BJ (cell line): Measurements from ENCODE around the gene PODXL. TPM values are rescaled to one million over a fixed set of nuclear protein-coding genes. Genes with fewer than 3 reads are reported as not detected.

Experiments
- CTCF ChIA-PET: fragments of 350-600 bp; formaldehyde crosslinking; extraction: SDS; loops from one replicate; lab custom pipeline; 2021; ENCODE audit warnings: antibody characterized with exemption, inconsistent platforms; lab: Yijun Ruan, JAX
- POLR2A ChIA-PET: fragments of 300-600 bp; sonication (Branson Sonifier 250); formaldehyde crosslinking; extraction: SDS; loops from one replicate; lab custom pipeline; 2021; ENCODE audit warnings: antibody characterized with exemption; lab: Charles Lee
- DNase-seq: peaks from one replicate; pipeline ENCODE4 v3.0.0-alpha.2; 2011; ENCODE audit warnings: low read depth
- H3K27me3 ChIP-seq: 2 replicates; pipeline ENCODE4 v1.6.0; 2011; ENCODE audit warnings: low read length; ENCODE audit not compliant: control insufficient read depth, insufficient read depth
- H3K36me3 ChIP-seq: 2 replicates; pipeline ENCODE4 v1.5.1; 2011; ENCODE audit warnings: low read length; ENCODE audit not compliant: control insufficient read depth, insufficient read depth
- H3K4me3 ChIP-seq: 2 replicates; pipeline ENCODE4 v1.5.1; 2011; ENCODE audit warnings: low read depth, mild to moderate bottlenecking, control low read depth, low read length
- polyA plus RNA-seq: library from polyadenylated mRNA; depleted of rRNA; stranded (reverse); fragments of >200 nt; gene quantifications from 2 replicates; pipeline ENCODE4 v1.2.3, GENCODE V29; 2011
- TF ChIP-seq, protein P1 (sequence below): IDR thresholded peaks from 2 replicates; pipeline ENCODE4 v1.5.1; 2011; ENCODE audit warnings: low read depth, mild to moderate bottlenecking, control low read depth, inconsistent platforms, low read length, moderate library complexity; ENCODE audit not compliant: insufficient read depth

Gene PODXL
- polyA plus RNA-seq, 1 experiment, result 0.53 TPM

DNA sequence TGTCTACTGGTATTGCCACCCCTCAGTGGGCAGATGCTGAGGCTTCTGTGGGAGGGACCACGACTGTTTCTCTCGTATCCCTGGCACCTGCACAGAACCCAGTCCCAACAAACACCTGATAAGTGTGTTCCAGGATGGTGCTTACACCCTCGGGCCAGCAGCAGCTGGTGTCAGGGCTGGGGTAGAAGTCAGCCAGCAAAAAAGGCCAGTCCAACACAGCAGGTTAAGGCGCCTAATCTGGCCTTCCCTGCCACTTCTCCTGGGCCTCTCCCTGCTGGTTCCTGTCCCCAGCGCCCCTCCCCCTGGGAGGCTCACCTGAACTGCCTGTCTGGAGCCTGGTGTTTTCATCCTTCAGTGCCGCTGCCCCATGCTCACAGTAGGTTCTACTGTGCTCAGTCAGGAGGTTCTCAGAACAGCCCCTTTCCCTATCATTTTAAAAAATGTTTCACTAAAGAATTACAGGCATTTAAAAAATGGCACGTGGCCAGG, 20.0 kb downstream of the PODXL start:
- Histone ChIP-seq H3K36me3 (no peaks in the 10 kb centered on the region), H3K27me3 (no peaks in the 10 kb centered on the region), H3K4me3 (no peak overlapping the region)
- ChIA-PET CTCF (interaction anchor here (1.1 kb wide), 1 partner anchor 23 kb away, joined by 3 read pairs; no protein-coding TSS in a partner anchor), POLR2A (no interaction called here)
- TF ChIP-seq, protein P1, sequence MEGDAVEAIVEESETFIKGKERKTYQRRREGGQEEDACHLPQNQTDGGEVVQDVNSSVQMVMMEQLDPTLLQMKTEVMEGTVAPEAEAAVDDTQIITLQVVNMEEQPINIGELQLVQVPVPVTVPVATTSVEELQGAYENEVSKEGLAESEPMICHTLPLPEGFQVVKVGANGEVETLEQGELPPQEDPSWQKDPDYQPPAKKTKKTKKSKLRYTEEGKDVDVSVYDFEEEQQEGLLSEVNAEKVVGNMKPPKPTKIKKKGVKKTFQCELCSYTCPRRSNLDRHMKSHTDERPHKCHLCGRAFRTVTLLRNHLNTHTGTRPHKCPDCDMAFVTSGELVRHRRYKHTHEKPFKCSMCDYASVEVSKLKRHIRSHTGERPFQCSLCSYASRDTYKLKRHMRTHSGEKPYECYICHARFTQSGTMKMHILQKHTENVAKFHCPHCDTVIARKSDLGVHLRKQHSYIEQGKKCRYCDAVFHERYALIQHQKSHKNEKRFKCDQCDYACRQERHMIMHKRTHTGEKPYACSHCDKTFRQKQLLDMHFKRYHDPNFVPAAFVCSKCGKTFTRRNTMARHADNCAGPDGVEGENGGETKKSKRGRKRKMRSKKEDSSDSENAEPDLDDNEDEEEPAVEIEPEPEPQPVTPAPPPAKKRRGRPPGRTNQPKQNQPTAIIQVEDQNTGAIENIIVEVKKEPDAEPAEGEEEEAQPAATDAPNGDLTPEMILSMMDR, result no peak
- no peak for DNase-seq

DNA sequence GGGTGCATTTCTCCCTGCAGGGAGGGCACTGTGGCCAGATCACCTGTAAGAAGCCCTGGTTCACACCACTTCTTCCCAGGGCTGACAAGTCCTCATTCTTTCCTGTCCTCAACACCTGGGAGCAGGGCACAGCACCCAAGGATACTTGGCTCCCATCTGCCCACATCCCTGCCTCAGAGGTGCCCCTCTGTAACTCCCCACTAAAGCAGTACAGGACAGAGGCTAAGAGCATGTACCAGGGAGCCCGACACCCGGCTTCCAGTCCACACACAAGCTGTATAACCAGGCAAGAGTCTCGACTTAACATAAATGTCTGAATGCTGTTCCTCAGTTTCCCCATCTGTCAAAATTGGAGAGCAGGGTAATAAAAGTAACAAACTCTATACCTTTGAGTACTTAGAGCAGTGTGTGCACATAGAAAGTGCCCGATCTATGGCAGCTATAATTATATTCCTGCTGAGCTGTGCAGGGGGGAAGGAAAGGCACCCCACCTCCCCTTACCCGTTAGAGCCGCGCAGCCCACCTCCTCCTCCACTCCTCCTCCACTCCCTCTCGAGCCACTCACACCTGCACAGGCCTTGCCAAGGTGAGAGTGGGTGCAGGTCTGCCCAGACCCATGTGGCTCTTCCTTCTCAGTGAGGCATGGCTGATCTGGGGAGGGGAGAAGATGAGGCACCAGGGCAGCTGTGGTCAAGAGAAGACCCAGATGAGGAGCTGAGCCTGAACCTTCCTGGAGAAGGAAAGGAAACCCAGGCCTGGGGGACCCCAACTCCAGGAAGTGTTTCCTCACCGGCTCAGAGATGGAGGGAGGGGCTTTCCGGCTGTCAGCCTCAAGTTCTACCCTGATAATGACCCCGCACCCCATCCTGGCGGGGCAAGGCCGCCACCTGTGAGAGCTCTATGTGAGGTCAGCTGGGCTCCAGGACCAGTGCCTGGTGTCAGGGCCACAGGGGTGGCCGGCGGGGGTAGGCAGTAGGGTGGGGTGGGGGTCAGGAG, 22.6 kb downstream of the PODXL start:
- ChIA-PET POLR2A (no interaction called here), CTCF (interaction anchor here (1.0 kb wide), 1 partner anchor 15 kb away, joined by 3 read pairs; no protein-coding TSS in a partner anchor)
- no peak overlapping the region for H3K4me3 ChIP-seq
- peaks cover 1% of the 10 kb centered on the region; the same call in 1 of the 2 replicates for H3K27me3 ChIP-seq
- no peak for DNase-seq
- TF ChIP-seq, protein P1, result no peak
- H3K36me3 ChIP-seq, result no peaks in the 10 kb centered on the region

DNA sequence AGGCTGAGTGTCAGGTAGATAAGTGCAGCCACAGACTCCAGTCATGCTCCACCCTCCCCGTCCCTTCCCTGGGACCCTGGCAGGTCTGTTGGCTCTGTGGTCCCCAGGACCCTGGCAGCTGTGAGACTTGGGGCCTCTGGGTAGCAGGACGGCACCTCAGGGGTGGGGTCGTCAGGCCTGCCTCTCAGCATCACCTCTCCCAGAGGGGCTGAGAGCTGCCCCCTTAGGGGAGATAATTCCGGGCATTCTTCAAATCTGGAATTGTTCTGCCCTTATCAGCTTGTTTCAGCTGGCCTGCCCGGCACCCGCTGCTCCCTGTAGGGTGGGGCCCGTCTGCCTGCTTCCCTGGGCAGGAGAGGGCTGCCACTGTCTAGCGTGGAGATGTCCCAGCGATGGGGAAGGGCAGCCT, 23.3 kb downstream of the PODXL start:
- ChIA-PET CTCF (interaction anchor here (1.0 kb wide), 1 partner anchor 14 kb away, joined by 3 read pairs; no protein-coding TSS in a partner anchor), POLR2A (no interaction called here)

DNA sequence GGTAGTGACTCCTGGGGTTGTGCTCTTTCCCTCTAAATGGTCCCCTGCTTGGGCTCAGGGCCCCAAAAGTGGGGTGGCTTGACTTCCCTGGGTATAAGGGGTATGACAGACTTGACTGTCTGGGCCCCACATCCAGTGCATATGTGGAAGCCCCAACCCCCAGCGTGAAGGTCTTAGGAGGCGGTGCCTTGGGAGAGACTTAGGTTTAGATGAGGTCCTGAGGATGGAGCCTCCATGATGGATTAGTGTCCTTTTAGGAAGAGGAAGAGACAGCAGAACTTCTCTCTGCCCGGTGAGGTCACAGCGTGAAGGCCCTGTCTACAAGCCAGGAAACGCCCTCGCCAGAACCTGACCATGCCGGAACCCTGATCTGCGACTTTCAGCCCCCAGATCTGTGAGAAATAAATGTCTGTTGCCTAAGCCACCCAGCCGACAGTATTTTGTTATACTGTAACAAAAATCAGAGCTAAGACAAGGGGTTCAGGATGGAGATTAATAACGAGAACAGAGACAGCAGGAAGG, 23.8 kb downstream of the PODXL start:
- TF ChIP-seq, protein P1, result no peak
- POLR2A ChIA-PET, result no interaction called here
- H3K36me3 ChIP-seq, result no peaks in the 10 kb centered on the region
- CTCF ChIA-PET, result interaction anchor here (1.0 kb wide), 1 partner anchor 14 kb away, joined by 3 read pairs; no protein-coding TSS in a partner anchor
- H3K4me3 ChIP-seq, result no peak overlapping the region
- DNase-seq, result no peak
- H3K27me3 ChIP-seq, result peaks cover 3% of the 10 kb centered on the region; the same call in 1 of the 2 replicates

More for the DNA sequence above, 23.3 kb downstream of the PODXL start:
- no peaks in the 10 kb centered on the region for H3K36me3 ChIP-seq
- DNase-seq, result no peak
- TF ChIP-seq, protein P1, result no peak
- peaks cover 3% of the 10 kb centered on the region; the same call in 1 of the 2 replicates for H3K27me3 ChIP-seq
- no peak overlapping the region for H3K4me3 ChIP-seq

DNA sequence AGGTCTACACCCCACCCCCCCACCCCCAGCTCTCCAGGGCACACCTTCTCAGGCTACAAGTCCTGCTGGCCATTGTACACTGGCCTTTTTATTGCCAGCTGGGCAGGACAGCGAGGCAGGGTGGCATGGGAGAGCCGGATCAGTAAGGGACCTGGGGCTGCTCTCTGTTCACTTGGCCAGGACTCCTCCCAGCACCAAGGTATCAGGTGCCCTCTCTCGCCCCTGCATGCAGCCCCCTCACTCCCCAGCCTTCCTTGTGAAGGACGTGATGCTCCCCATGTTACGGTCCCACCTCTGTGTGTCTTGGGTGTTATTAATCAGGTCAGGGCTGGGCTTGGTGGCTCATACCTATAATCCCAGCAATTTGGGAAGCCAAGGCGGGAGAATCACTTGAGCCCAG, 26.3 kb downstream of the PODXL start:
- ChIA-PET POLR2A (no interaction called here), CTCF (no interaction called here)
- H3K27me3 ChIP-seq, result peaks cover 3% of the 10 kb centered on the region; the same call in 1 of the 2 replicates
- no peaks in the 10 kb centered on the region for H3K36me3 ChIP-seq
- TF ChIP-seq, protein P1, result no peak
- no peak overlapping the region for H3K4me3 ChIP-seq
- no peak for DNase-seq
